IMR-90 (cell line): ENCODE data around the gene FRY. TPM values are rescaled to one million over a fixed set of nuclear protein-coding genes. Genes with fewer than 3 reads are reported as not detected.

Experiments
- ATAC-seq: fragments of 200-7000 bp; cut with Tn5 transposase; 2 replicates; pipeline ENCODE4 v1.9.1; 2020; ENCODE audit warnings: low read depth, mild to moderate bottlenecking, moderate library complexity
- BruUV-seq: library from RNA; stranded (reverse); fragments of 400-500 nt; replicated peaks from 2 replicates; lab custom pipeline; 2021; lab: Mats Ljungman, UMichigan
- CTCF ChIA-PET: fragments of 300-600 bp; formaldehyde crosslinking; extraction: SDS; loops from one replicate; lab custom pipeline; 2021; ENCODE audit warnings: antibody characterized with exemption; lab: Yijun Ruan, JAX
- POLR2A ChIA-PET: fragments of 300-600 bp; sonication (Branson Sonifier 250); formaldehyde crosslinking; loops from one replicate; lab custom pipeline; 2022; ENCODE audit warnings: antibody characterized with exemption; ENCODE audit not compliant: unreplicated experiment; lab: Charles Lee
- DNase-seq: peaks from one replicate; pipeline ENCODE4 v3.0.0; 2013
- H2AFZ ChIP-seq: replicated peaks from 2 replicates; pipeline ENCODE3; 2013; ENCODE audit warnings: low read length, mild to moderate bottlenecking; ENCODE audit not compliant: poor library complexity
- H2AK5ac ChIP-seq: 2 replicates; pipeline ENCODE4 v1.6.1; 2013; ENCODE audit warnings: low read depth, low read length, inconsistent platforms
- H2AK9ac ChIP-seq: replicated peaks from 2 replicates; pipeline ENCODE3; 2013; ENCODE audit warnings: mild to moderate bottlenecking, low read depth, low read length, moderate library complexity; ENCODE audit not compliant: poor library complexity
- H2BK120ac ChIP-seq: 2 replicates; pipeline ENCODE4 v1.6.1; 2013; ENCODE audit warnings: low read depth, low read length, inconsistent platforms
- H2BK15ac ChIP-seq: 3 replicates; pipeline ENCODE4 v1.6.1; 2013; ENCODE audit warnings: low read depth, low read length, inconsistent platforms
- H2BK20ac ChIP-seq: 2 replicates; pipeline ENCODE4 v1.6.1; 2013; ENCODE audit warnings: low read depth, mild to moderate bottlenecking, inconsistent platforms, low read length, moderate library complexity
- H2BK5ac ChIP-seq: 2 replicates; pipeline ENCODE4 v1.6.1; 2013; ENCODE audit warnings: mild to moderate bottlenecking, low read depth, low read length, inconsistent platforms; ENCODE audit not compliant: poor library complexity, severe bottlenecking
- H3K14ac ChIP-seq: replicated peaks from 2 replicates; pipeline ENCODE4 v1.6.1; 2013; ENCODE audit warnings: low read depth, low read length, inconsistent platforms
- H3K18ac ChIP-seq: 2 replicates; pipeline ENCODE4 v1.6.1; 2013; ENCODE audit warnings: low read depth, low read length, control low read depth
- H3K23ac ChIP-seq: 2 replicates; pipeline ENCODE4 v1.6.1; 2013; ENCODE audit warnings: low read depth, low read length, inconsistent platforms
- H3K27ac ChIP-seq: 2 replicates; pipeline ENCODE4 v1.5.1; 2013; ENCODE audit warnings: mild to moderate bottlenecking, control low read depth, low read length; ENCODE audit not compliant: insufficient read depth
- H3K27me3 ChIP-seq: 2 replicates; pipeline ENCODE4 v1.6.1; 2013; ENCODE audit warnings: low read length; ENCODE audit not compliant: control insufficient read depth, insufficient read depth
- H3K36me3 ChIP-seq: 2 replicates; pipeline ENCODE4 v1.6.1; 2013; ENCODE audit warnings: low read length, mixed read lengths; ENCODE audit not compliant: control insufficient read depth, insufficient read depth
- H3K4ac ChIP-seq: 2 replicates; pipeline ENCODE4 v1.6.1; 2013; ENCODE audit warnings: low read depth, low read length, inconsistent platforms
- H3K4me1 ChIP-seq: 2 replicates; pipeline ENCODE4 v1.6.1; 2013; ENCODE audit warnings: low read length, mixed read lengths; ENCODE audit not compliant: control insufficient read depth, insufficient read depth
- H3K4me2 ChIP-seq: 2 replicates; pipeline ENCODE4 v1.6.1; 2013; ENCODE audit warnings: low read depth, mild to moderate bottlenecking, control low read depth, low read length, moderate library complexity
- H3K4me3 ChIP-seq: 2 replicates; pipeline ENCODE4 v1.5.1; 2013; ENCODE audit warnings: low read depth, mild to moderate bottlenecking, control low read depth, low read length, moderate library complexity; ENCODE audit not compliant: insufficient read depth
- H3K56ac ChIP-seq: 2 replicates; pipeline ENCODE4 v1.6.1; 2013; ENCODE audit warnings: low read length, inconsistent platforms; ENCODE audit not compliant: insufficient read depth; ENCODE audit errors: extremely low read depth
- H3K79me1 ChIP-seq, 2 experiments: 2 replicates each; pipeline ENCODE4 v1.6.1; 2013; ENCODE audit warnings: low read length in 2 of 2, inconsistent platforms in 1 of 2, low read depth in 1 of 2
- H3K9ac ChIP-seq: 2 replicates; pipeline ENCODE4 v1.6.1; 2013; ENCODE audit warnings: low read depth, low read length, control low read depth
- H3K9me1 ChIP-seq: 2 replicates; pipeline ENCODE4 v1.6.1; 2013; ENCODE audit warnings: low read length, inconsistent platforms; ENCODE audit not compliant: insufficient read depth
- H3K9me3 ChIP-seq: 2 replicates; pipeline ENCODE4 v1.6.1; 2013; ENCODE audit warnings: low read length; ENCODE audit not compliant: control insufficient read depth, insufficient read depth
- H4K20me1 ChIP-seq: 2 replicates; pipeline ENCODE4 v1.6.1; 2013; ENCODE audit warnings: low read length, inconsistent platforms; ENCODE audit not compliant: insufficient read depth
- H4K5ac ChIP-seq: 2 replicates; pipeline ENCODE4 v1.6.1; 2013; ENCODE audit warnings: mild to moderate bottlenecking, low read depth, low read length, control low read depth
- H4K8ac ChIP-seq, 2 experiments: 2 replicates each; pipeline ENCODE4 v1.6.1; 2013; ENCODE audit warnings: low read depth in 2 of 2, low read length in 2 of 2, control low read depth in 1 of 2, inconsistent platforms in 1 of 2
- H4K91ac ChIP-seq: 2 replicates; pipeline ENCODE4 v1.6.1; 2013; ENCODE audit warnings: low read depth, low read length, inconsistent platforms; ENCODE audit not compliant: insufficient read depth
- CEBPB ChIP-seq: IDR thresholded peaks from 2 replicates; pipeline ENCODE4 v1.6.1; 2012; ENCODE audit warnings: low read depth, low read length, improper control_type of control experiment
- FOS ChIP-seq: fragments of 150-350 bp; IDR thresholded peaks from 2 replicates; pipeline ENCODE4 v1.6.1; 2016; ENCODE audit warnings: low read depth, low read length
- MAZ ChIP-seq: IDR thresholded peaks from 2 replicates; pipeline ENCODE4 v1.6.1; 2012; ENCODE audit warnings: low read depth, mild to moderate bottlenecking, low read length, improper control_type of control experiment, moderate library complexity, borderline replicate concordance
- MXI1 ChIP-seq: IDR thresholded peaks from 2 replicates; pipeline ENCODE4 v1.6.1; 2012; ENCODE audit warnings: low read depth, mild to moderate bottlenecking, low read length, moderate library complexity, borderline replicate concordance
- POLR2A ChIP-seq: IDR thresholded peaks from 2 replicates; pipeline ENCODE4 v1.6.1; 2012; ENCODE audit warnings: mild to moderate bottlenecking, low read depth, low read length
- RFX5 ChIP-seq: IDR thresholded peaks from 2 replicates; pipeline ENCODE4 v1.8.0; 2012; ENCODE audit warnings: low read depth, mild to moderate bottlenecking, low read length, moderate library complexity
- SMC3 ChIP-seq: fragments of 150-350 bp; IDR thresholded peaks from 2 replicates; pipeline ENCODE4 v1.6.1; 2016; ENCODE audit warnings: low read depth, mild to moderate bottlenecking, antibody characterized with exemption, low read length, moderate library complexity
- WGBS, 2 experiments: methylation state at CpG; one replicate each; pipeline versions ENCODE4 v1.1.5 to v1.1.7; 2013; ENCODE audit warnings: missing lambda C conversion rate in 2 of 2; ENCODE audit not compliant: insufficient read length in 1 of 2; ENCODE audit errors: extremely low coverage in 2 of 2; 5-methylcytosine and 5-hydroxymethylcytosine counted together
- dilution Hi-C: fragments of 300-500 bp; cut with HindIII; formaldehyde crosslinking; loops from one replicate; pipeline ENCODE4 v1.14.3; 2018; ENCODE audit warnings: low sequenced_read_pairs; ENCODE audit not compliant: unreplicated experiment
- in situ Hi-C: fragments of 300-500 bp; cut with MboI; formaldehyde crosslinking; loops from 3 replicates; pipeline ENCODE4 v1.14.3; 2019; ENCODE audit warnings: low sequenced_read_pairs, inconsistent platforms, mixed read lengths
- intact Hi-C: fragments of 100-400 bp; cut with micrococcal nuclease; formaldehyde crosslinking; loops from 2 replicates; pipeline ENCODE4 v1.10.0; 2022
- polyA plus RNA-seq, 3 experiments: library from polyadenylated mRNA; depleted of rRNA; stranded (reverse); fragments of >200 nt; gene quantifications; 2 replicates each; pipeline ENCODE4 v1.2.3, GENCODE V29; 2012; ENCODE audit warnings: low replicate concordance in 1 of 3
- total RNA-seq: library from RNA; depleted of rRNA; stranded (reverse); fragments of >200 nt; gene quantifications from 2 replicates; pipeline ENCODE4 v1.2.3, GENCODE V29; 2012
- TF ChIP-seq, protein P1 (sequence below): fragments of 150-350 bp; IDR thresholded peaks from 2 replicates; pipeline ENCODE4 v1.6.1; 2016; ENCODE audit warnings: low read depth, mild to moderate bottlenecking, low read length, moderate library complexity, borderline replicate concordance

FRY gene
- total and polyA plus RNA-seq, 2 of the 4 experiments (the other 2 are of a cell fraction), result 3.0 to 4.8 TPM

- Histone ChIP-seq H2AK9ac (no peak overlapping the region), H2AFZ (peak overlapping the region; percentile 45), H2BK15ac (peak overlapping the region; percentile 43; the same call in 1 of the 3 replicates), H3K4me2 (no peak overlapping the region), H3K4me3 (no peak overlapping the region), H3K27me3 (no peaks in the 10 kb centered on the region), H2BK5ac (no peak overlapping the region), H3K9me1 (0 out of 2 replicates have a peak, but pooled peaks cover 5% of the 10 kb centered on the region), H2BK120ac (0 out of 2 replicates have a peak overlapping the region, but pooled peaks have one; percentile 32), H3K9me3 (no peaks in the 10 kb centered on the region), H2AK5ac (peak overlapping the region; percentile 71), H4K20me1 (no peaks in the 10 kb centered on the region), H2BK20ac (peak overlapping the region; percentile 71), H3K9ac (no peak overlapping the region), H4K5ac (no peak overlapping the region), H3K36me3 (0 out of 2 replicates have a peak, but pooled peaks cover 2% of the 10 kb centered on the region), H3K79me1 (no peaks in the 10 kb centered on the region), H4K91ac (no peak overlapping the region), H3K14ac (0 out of 2 replicates have a peak overlapping the region, but pooled peaks have one; percentile 21), H3K56ac (no peak overlapping the region), H3K4ac (peak overlapping the region; percentile 13; the same call in 1 of the 2 replicates), H3K18ac (no peak overlapping the region), H3K27ac (no peak overlapping the region), H3K23ac (no peak overlapping the region), H3K4me1 (peaks cover 8% of the 10 kb centered on the region), H4K8ac (0 out of 4 replicates have a peak overlapping the region, but pooled peaks of 1 of the 2 experiments have one; percentile 15)
- DNase-seq (no peak), ATAC-seq (no peak)
- in situ Hi-C loops (no loop called here), intact Hi-C loops (no loop called here), dilution Hi-C loops (no loop called here)
- ChIA-PET CTCF (interaction anchor here (0.6 kb wide), 1 partner anchor 345 kb away, joined by 3 read pairs; no protein-coding TSS in a partner anchor), POLR2A (no interaction called here)
- BruUV-seq, result no TSS peak
- 100% methylated on average over 1 of the region's 1 CpG; no CpG with 5 or more reads in 1 of the 2 experiments for WGBS, 2 experiments
- no peak for TF ChIP-seq POLR2A
- TF ChIP-seq FOS, result no peak
- TF ChIP-seq, protein P1, sequence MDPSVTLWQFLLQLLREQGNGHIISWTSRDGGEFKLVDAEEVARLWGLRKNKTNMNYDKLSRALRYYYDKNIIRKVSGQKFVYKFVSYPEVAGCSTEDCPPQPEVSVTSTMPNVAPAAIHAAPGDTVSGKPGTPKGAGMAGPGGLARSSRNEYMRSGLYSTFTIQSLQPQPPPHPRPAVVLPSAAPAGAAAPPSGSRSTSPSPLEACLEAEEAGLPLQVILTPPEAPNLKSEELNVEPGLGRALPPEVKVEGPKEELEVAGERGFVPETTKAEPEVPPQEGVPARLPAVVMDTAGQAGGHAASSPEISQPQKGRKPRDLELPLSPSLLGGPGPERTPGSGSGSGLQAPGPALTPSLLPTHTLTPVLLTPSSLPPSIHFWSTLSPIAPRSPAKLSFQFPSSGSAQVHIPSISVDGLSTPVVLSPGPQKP, result no peak
- TF ChIP-seq MXI1, result no peak
- TF ChIP-seq RFX5, result no peak
- no peak for TF ChIP-seq MAZ
- TF ChIP-seq SMC3, result no peak
- no peak for TF ChIP-seq CEBPB
Measured at GRCh38 chr13:32259116-32259515, 227.5 kb downstream of the FRY start.
